Ovary (tissue), 9 donors: ENCODE measurements around the gene PPP2R5C. TPM values are rescaled to one million over a fixed set of nuclear protein-coding genes. Genes with fewer than 3 reads are reported as not detected.

Source experiments
- DNase-seq, 5 donors: peaks; one replicate each; pipeline ENCODE4 v3.0.0-alpha.2; 2019 to 2020
- H3K27ac ChIP-seq, 2 donors: fragments of 200-600 bp; one replicate each; pipeline versions ENCODE4 v1.5.1 to v1.8.0; 2019 to 2022
- H3K27me3 ChIP-seq: fragments of 200-600 bp; one replicate; pipeline ENCODE4 v1.8.0; 2022
- H3K36me3 ChIP-seq: fragments of 200-600 bp; sonication (generic); one replicate; pipeline ENCODE4 v1.5.1; 2019
- H3K4me1 ChIP-seq: one replicate; pipeline ENCODE4 v1.8.1; 2013; ENCODE audit warnings: mild to moderate bottlenecking, moderate library complexity; ENCODE audit not compliant: insufficient read depth
- H3K4me3 ChIP-seq: fragments of 200-600 bp; sonication (generic); one replicate; pipeline ENCODE4 v1.5.1; 2017
- H3K9me3 ChIP-seq, 2 donors: fragments of 200-600 bp in 1 of 2; sonication (generic) in 1 of 2; one replicate each; pipeline versions ENCODE4 v1.5.1 to v1.8.1; 2013 to 2019; ENCODE audit warnings: mild to moderate bottlenecking in 1 of 2, moderate library complexity in 1 of 2
- EP300 ChIP-seq: sonication (generic); formaldehyde crosslinking; IDR thresholded peaks from one replicate; pipeline ENCODE4 v1.6.1; 2017; ENCODE audit warnings: antibody characterized with exemption
- POLR2A ChIP-seq: fragments of 450-650 bp; IDR thresholded peaks from one replicate; pipeline ENCODE4 v1.6.1; 2017; ENCODE audit warnings: antibody characterized with exemption, mild to moderate bottlenecking, moderate library complexity
- WGBS, 3 donors: extraction: QIAGEN DNeasy Blood & Tissue Kit in 1 of 3; methylation state at CpG; one replicate each; pipeline versions ENCODE4 v1.1.5 to v1.1.7; 2013 to 2017; 5-methylcytosine and 5-hydroxymethylcytosine counted together
- intact Hi-C, 4 donors: fragments of 100-400 bp; cut with DNase I; formaldehyde crosslinking; loops; one replicate each; pipeline versions ENCODE4 v1.11.0 to v1.15.1; 2022 to 2023
- polyA plus RNA-seq, 2 donors: library from polyadenylated mRNA; stranded (reverse); fragments of 200-250 nt in 1 of 2; fragments of 350-450 nt in 1 of 2; fragmentation: Illumina TruSeq in 1 of 2; extraction: RNeasy Lipid Tissue Mini Kit (QIAGEN cat#74804) in 1 of 2; gene quantifications; one replicate each; pipeline ENCODE4 v1.2.3, GENCODE V29; 2013 to 2014
- total RNA-seq, 7 donors: library from RNA; depleted of rRNA in 2 of 7; stranded (reverse); fragments of >200 nt in 2 of 7; fragmentation: NEBNext Ultra II Directional in 3 of 7; extraction: Animal tissue kit (Norgen Biotek cat#: 25700) in 3 of 7; gene quantifications; one replicate each; pipeline versions ENCODE4 v1.1.0 to v1.2.4, GENCODE V29; 2016 to 2023
- TF ChIP-seq, protein P1 (sequence below), 3 donors: fragments of 450-650 bp in 2 of 3; fragments of 200-600 bp in 1 of 3; IDR thresholded peaks; one replicate each; pipeline versions ENCODE4 v1.5.1 to v1.8.0; 2016 to 2022; ENCODE audit warnings: antibody characterized with exemption in 3 of 3, mild to moderate bottlenecking in 1 of 3
- donor health status: DM: no; HTN: no; CAD: no; lungs with moderate emphysema.
- donor health status: DM: no; HTN: no; CAD: no.
- donor health status: Bipolar disorder and iron deficiency.
- donor health status: DM: yes; HTN: yes; CAD: no.
- donor health status: DM: no; HTN: no; CAD: no.
- donor health status: DM: yes; HTN: yes; CAD: no.

PPP2R5C gene
- total and polyA plus RNA-seq, 9 donors = 52.8 to 136 (median 96.6) TPM

DNA sequence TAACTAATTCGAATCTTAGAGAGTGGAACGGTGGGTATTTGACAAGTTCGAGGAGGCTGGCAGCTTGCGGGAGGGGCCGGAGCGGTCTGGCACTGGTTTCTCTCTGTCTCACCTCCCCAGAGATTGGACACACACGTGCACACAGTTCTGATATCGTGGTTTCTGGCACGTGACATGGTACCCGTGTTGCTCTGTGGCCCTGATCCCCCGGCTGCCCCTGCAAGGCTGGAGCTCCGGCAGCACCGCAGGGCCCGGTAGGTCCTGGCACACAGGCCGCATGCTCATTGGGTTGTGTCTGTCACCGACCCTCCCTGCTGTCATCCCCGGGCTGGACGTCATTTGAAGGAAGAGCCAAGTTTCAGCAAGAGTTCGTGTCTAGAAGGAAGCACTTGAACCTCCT is 82.7 kb downstream of the PPP2R5C start:
- Histone ChIP-seq H3K36me3 (no peaks in the 10 kb centered on the region), H3K4me3 (no peak overlapping the region), H3K4me1 (peaks cover 3% of the 10 kb centered on the region), H3K27me3 (no peaks in the 10 kb centered on the region), H3K9me3 (no peaks in the 10 kb centered on the region), H3K27ac (no peak overlapping the region)
- DNase-seq = no peak
- 88 to 90% (median 88%) methylated on average over 19 of the region's 19 CpGs for WGBS, 3 donors
- no peak for TF ChIP-seq POLR2A
- TF ChIP-seq, protein P1, sequence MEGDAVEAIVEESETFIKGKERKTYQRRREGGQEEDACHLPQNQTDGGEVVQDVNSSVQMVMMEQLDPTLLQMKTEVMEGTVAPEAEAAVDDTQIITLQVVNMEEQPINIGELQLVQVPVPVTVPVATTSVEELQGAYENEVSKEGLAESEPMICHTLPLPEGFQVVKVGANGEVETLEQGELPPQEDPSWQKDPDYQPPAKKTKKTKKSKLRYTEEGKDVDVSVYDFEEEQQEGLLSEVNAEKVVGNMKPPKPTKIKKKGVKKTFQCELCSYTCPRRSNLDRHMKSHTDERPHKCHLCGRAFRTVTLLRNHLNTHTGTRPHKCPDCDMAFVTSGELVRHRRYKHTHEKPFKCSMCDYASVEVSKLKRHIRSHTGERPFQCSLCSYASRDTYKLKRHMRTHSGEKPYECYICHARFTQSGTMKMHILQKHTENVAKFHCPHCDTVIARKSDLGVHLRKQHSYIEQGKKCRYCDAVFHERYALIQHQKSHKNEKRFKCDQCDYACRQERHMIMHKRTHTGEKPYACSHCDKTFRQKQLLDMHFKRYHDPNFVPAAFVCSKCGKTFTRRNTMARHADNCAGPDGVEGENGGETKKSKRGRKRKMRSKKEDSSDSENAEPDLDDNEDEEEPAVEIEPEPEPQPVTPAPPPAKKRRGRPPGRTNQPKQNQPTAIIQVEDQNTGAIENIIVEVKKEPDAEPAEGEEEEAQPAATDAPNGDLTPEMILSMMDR (IDR thresholded peaks at IDR 0.05) = no peak
- TF ChIP-seq EP300 = no peak
- intact Hi-C loops = loop anchor here in 1 of 4 donors (10.0 kb wide), 1 partner anchor 69 kb away; no protein-coding TSS in a partner anchor

DNA sequence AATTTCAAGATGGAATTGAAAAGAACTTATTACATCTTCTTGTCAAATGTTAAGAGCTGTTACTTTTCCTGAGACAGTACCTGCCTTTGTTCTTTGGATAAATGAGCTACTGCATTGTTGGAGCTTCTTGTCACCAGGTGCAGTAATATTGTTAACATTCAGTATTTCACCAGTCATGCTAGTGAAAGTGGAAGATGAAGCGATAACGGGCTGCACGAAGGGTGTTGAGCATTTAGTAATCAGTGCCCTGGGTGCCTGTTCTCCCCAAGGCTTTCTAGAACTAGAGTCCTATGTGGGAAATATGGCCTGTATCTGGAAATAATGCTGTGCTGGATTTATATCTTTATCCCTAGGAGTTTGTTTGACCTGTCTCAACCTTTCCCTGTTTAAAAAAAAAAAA is 83.2 kb downstream of the PPP2R5C start:
- Histone ChIP-seq H3K4me1 (peaks cover 2% of the 10 kb centered on the region), H3K27me3 (no peaks in the 10 kb centered on the region), H3K27ac (no peak overlapping the region), H3K9me3 (no peaks in the 10 kb centered on the region), H3K36me3 (no peaks in the 10 kb centered on the region), H3K4me3 (no peak overlapping the region)
- TF ChIP-seq, protein P1 (IDR thresholded peaks at IDR 0.05) = no peak
- no peak for TF ChIP-seq EP300
- no peak for TF ChIP-seq POLR2A
- 85 to 89% (median 86%) methylated on average over 3 of the region's 3 CpGs for WGBS, 3 donors
- intact Hi-C loops = loop anchor here in 1 of 4 donors (10.0 kb wide), 1 partner anchor 70 kb away; no protein-coding TSS in a partner anchor
- no peak for DNase-seq

DNA sequence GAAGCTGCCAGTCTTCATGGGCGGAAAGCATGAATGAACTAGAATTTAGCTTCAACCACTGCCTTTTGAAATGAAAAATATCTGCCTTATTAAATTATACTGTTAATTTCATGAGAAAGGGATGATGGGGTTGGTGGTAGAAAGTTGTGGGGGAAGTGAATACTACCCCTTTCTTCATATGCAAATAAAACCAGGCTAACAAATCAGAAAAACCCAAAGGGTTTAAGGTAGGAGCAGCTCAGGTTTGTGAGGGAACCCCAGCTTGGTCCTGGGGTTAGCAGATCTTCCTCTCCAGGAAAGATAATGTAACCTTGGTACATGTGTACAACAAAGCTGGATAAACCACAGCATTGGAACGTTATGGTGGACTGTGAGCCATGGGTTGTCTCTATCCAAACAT is 84.0 kb downstream of the PPP2R5C start:
- Histone ChIP-seq H3K36me3 (no peaks in the 10 kb centered on the region), H3K4me1 (peaks cover 2% of the 10 kb centered on the region), H3K4me3 (no peak overlapping the region), H3K27ac (no peak overlapping the region), H3K27me3 (no peaks in the 10 kb centered on the region), H3K9me3 (no peaks in the 10 kb centered on the region)
- intact Hi-C loops = loop anchor here in 1 of 4 donors (10.0 kb wide), 1 partner anchor 71 kb away; no protein-coding TSS in a partner anchor
- WGBS, 3 donors = 71 to 75% (median 72%) methylated on average over 2 of the region's 2 CpGs
- TF ChIP-seq, protein P1 (IDR thresholded peaks at IDR 0.05) = no peak
- no peak for TF ChIP-seq EP300
- TF ChIP-seq POLR2A = no peak
- DNase-seq = no peak

DNA sequence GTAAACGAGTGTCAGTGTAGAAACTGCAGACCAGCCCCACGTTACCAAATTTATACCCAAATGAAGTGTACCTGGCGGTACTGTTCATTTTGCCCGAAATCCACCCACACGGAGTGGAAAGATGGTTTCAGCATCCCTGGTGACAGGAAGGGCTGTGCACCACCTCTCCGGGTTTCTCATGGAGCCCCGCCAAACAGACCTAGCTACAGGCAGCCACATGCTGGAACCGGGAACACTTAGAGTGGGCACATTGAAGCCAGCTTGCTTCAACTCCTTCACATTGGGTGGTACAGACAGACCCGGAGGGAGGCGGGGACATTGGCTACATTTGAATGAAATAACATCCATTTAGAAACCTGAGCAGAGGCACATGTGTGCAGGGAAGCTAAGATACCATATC is 84.4 kb downstream of the PPP2R5C start:
- 85 to 87% (median 85%) methylated on average over 10 of the region's 10 CpGs for WGBS, 3 donors
- no peak for DNase-seq
- Histone ChIP-seq H3K36me3 (no peaks in the 10 kb centered on the region), H3K27ac (no peak overlapping the region), H3K4me3 (no peak overlapping the region), H3K4me1 (peaks cover 2% of the 10 kb centered on the region), H3K9me3 (no peaks in the 10 kb centered on the region), H3K27me3 (no peaks in the 10 kb centered on the region)
- intact Hi-C loops = loop anchor here in 1 of 4 donors (10.0 kb wide), 1 partner anchor 71 kb away; no protein-coding TSS in a partner anchor
- TF ChIP-seq POLR2A (no peak), EP300 (no peak)
- TF ChIP-seq, protein P1 (IDR thresholded peaks at IDR 0.05) = no peak
